GM18526 (cell line): ENCODE data around the gene FKBP3.

Experiments
- POLR2A ChIP-seq: IDR thresholded peaks from 3 replicates; pipeline ENCODE4 v1.6.1; 2011; ENCODE audit not compliant: insufficient read length; ENCODE audit errors: extremely low read depth

Gene FKBP3

GRCh38 chr14:45134051-45134958 lies at the start of gene FKBP3:
TSS of gene FKBP3 (minus strand) at chr14:45134481. CDS start at chr14:45134456, 25 bp downstream.
- peak; percentile 86 for TF ChIP-seq POLR2A

- TF ChIP-seq POLR2A = no peak
These were observed 47.5 kb upstream of the FKBP3 start for GRCh38 chr14:45181806-45182205.

- no peak for TF ChIP-seq POLR2A
These were observed 47.0 kb upstream of the FKBP3 start for GRCh38 chr14:45181329-45181728.

- TF ChIP-seq POLR2A = no peak
These were observed 42.8 kb upstream of the FKBP3 start for GRCh38 chr14:45177076-45177475.

- TF ChIP-seq POLR2A = no peak
These were observed 35.6 kb upstream of the FKBP3 start for GRCh38 chr14:45169906-45170305.

GRCh38 chr14:45156067-45156466 lies 21.8 kb upstream of the FKBP3 start:
- no peak for TF ChIP-seq POLR2A

- no peak for TF ChIP-seq POLR2A
These were observed 16.2 kb upstream of the FKBP3 start for GRCh38 chr14:45150386-45150890.

GRCh38 chr14:45149602-45150001 lies 15.3 kb upstream of the FKBP3 start:
- TF ChIP-seq POLR2A = no peak

GRCh38 chr14:45145214-45145613 lies 10.9 kb upstream of the FKBP3 start:
- TF ChIP-seq POLR2A = no peak

GRCh38 chr14:45144658-45145057 lies 10.4 kb upstream of the FKBP3 start:
- TF ChIP-seq POLR2A = no peak

- TF ChIP-seq POLR2A = no peak
These were observed 6.4 kb upstream of the FKBP3 start for GRCh38 chr14:45140661-45141187.

GRCh38 chr14:45136399-45136798 lies 2.1 kb upstream of the FKBP3 start:
- TF ChIP-seq POLR2A = no peak

GRCh38 chr14:45135659-45136395 lies 1.5 kb upstream of the FKBP3 start, which contains the start of gene FANCM:
TSS of gene FANCM (plus strand) at chr14:45135930. CDS start at chr14:45136032, 102 bp downstream.
- TF ChIP-seq POLR2A = peak; percentile 69

GRCh38 chr14:45135156-45135555 lies 875 bp upstream of the FKBP3 start:
- no peak for TF ChIP-seq POLR2A

GRCh38 chr14:45133683-45134050 lies 614 bp downstream of the FKBP3 start:
- TF ChIP-seq POLR2A = no peak

GRCh38 chr14:45128963-45129629 lies 5.2 kb downstream of the FKBP3 start:
- TF ChIP-seq POLR2A = no peak

- TF ChIP-seq POLR2A = no peak
These were observed 8.5 kb downstream of the FKBP3 start for GRCh38 chr14:45125754-45126153.
